ENCODE results near the gene ROCK1. TPM values are rescaled to one million over a fixed set of nuclear protein-coding genes. Genes with fewer than 3 reads are reported as not detected.
"Not testable (repeated sequence)": the region's sequence is repeated elsewhere in the genome, so short reads cannot be mapped to it uniquely, and the experiment has no call there.

Gene ROCK1
- total and polyA plus RNA-seq, 9 donors = 21.2 to 39.4 (median 31.0) TPM

DNA sequence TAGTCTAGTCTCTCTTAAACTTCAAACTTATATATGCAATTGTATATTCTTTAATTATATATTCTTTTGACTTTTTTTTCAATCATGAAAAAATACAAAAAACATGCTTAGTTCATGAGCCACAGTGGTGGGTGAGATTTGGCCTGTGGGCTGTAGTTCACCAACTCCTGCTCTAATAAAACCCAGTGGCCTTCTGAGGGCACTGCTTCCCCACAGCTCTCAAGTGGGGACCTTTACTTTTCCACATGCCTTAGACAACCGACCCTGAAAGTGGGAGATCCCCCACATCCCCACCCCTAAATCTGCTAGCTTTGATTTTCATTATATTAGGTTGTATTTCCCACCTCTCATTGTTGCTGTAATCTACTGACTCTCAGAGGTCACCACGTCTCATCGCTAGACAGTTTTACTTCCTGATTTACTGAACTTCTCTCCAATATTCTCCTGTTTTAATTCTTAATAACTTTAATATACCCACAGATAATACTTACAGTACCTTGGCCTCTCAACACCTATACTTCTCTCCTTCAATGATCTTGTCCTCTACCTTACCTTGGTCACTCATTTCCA is 57.3 kb downstream of the ROCK1 start:
- Histone ChIP-seq H3K36me3 (ENCODE audit: control insufficient read depth, insufficient read depth, low read length) (no peaks in the 10 kb centered on the region), H3K4me1 (ENCODE audit: control insufficient read depth, insufficient read depth, low read length) (no peaks in the 10 kb centered on the region), H3K9me3 (replicated peaks; ENCODE audit: control insufficient read depth, low read depth, low read length) (no peaks in the 10 kb centered on the region), H3K27ac (ENCODE audit: low read length) (no peak overlapping the region), H3K27me3 (ENCODE audit: control insufficient read depth, insufficient read depth, low read length) (no peaks in the 10 kb centered on the region), H3K4me3 (ENCODE audit: low read length) (no peak overlapping the region)
- no peak for DNase-seq
- 73% methylated on average over 2 of the region's 3 CpGs for WGBS (ENCODE audit: insufficient coverage)

GRCh38 chr18:21053127-21053526 is 58.5 kb downstream of the ROCK1 start:
- DNase-seq = no peak
- Histone ChIP-seq H3K27ac (ENCODE audit: low read length) (no peak overlapping the region), H3K27me3 (ENCODE audit: control insufficient read depth, insufficient read depth, low read length) (no peaks in the 10 kb centered on the region), H3K36me3 (ENCODE audit: control insufficient read depth, insufficient read depth, low read length) (no peaks in the 10 kb centered on the region), H3K4me1 (ENCODE audit: control insufficient read depth, insufficient read depth, low read length) (no peaks in the 10 kb centered on the region), H3K9me3 (replicated peaks; ENCODE audit: control insufficient read depth, low read depth, low read length) (no peaks in the 10 kb centered on the region), H3K4me3 (ENCODE audit: low read length) (no peak overlapping the region)

- no peak overlapping the region for H3K27ac ChIP-seq (ENCODE audit: low read length)
- H3K4me1 ChIP-seq (ENCODE audit: control insufficient read depth, insufficient read depth, low read length) = no peaks in the 10 kb centered on the region
- no peaks in the 10 kb centered on the region for H3K36me3 ChIP-seq (ENCODE audit: control insufficient read depth, insufficient read depth, low read length)
- no peak overlapping the region for H3K4me3 ChIP-seq (ENCODE audit: low read length)
- no peaks in the 10 kb centered on the region for H3K9me3 ChIP-seq (replicated peaks; ENCODE audit: control insufficient read depth, low read depth, low read length)
- DNase-seq = no peak
- WGBS (ENCODE audit: insufficient coverage) = 100% methylated on average over 1 of the region's 5 CpGs
- no peaks in the 10 kb centered on the region for H3K27me3 ChIP-seq (ENCODE audit: control insufficient read depth, insufficient read depth, low read length)
Observed at GRCh38 chr18:21052385-21052784, 59.2 kb downstream of the ROCK1 start.

- Histone ChIP-seq H3K4me1 (ENCODE audit: control insufficient read depth, insufficient read depth, low read length) (no peaks in the 10 kb centered on the region), H3K27me3 (ENCODE audit: control insufficient read depth, insufficient read depth, low read length) (no peaks in the 10 kb centered on the region), H3K9me3 (replicated peaks; ENCODE audit: control insufficient read depth, low read depth, low read length) (no peaks in the 10 kb centered on the region), H3K4me3 (ENCODE audit: low read length) (no peak overlapping the region), H3K27ac (ENCODE audit: low read length) (no peak overlapping the region), H3K36me3 (ENCODE audit: control insufficient read depth, insufficient read depth, low read length) (no peaks in the 10 kb centered on the region)
- DNase-seq = peak; percentile 10
- WGBS (ENCODE audit: insufficient coverage) = no CpG with 5 or more reads among the region's 3 CpGs
Observed at GRCh38 chr18:21051620-21052019, 60.0 kb downstream of the ROCK1 start.

DNA sequence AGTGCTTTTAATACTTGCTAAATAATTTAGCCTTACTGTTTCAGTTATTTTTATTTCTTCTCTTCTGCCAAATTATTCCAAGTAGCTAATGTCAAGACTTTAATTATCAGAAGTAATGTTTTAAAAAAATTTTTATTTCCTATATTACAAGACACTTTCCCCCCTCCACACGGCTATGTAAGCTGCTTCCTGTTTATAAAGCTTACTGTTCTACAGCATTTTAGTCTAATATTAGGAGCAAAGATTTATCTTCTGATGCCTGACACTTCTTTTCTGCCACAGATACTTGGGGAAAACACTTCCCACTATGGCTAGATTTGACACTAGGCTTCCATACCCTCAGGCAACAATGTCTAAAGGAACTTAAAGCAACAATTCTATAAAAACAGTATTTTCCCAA is 62.3 kb downstream of the ROCK1 start:
- Histone ChIP-seq H3K4me3 (ENCODE audit: low read length) (no peak overlapping the region), H3K36me3 (ENCODE audit: control insufficient read depth, insufficient read depth, low read length) (peaks cover 5% of the 10 kb centered on the region), H3K9me3 (replicated peaks; ENCODE audit: control insufficient read depth, low read depth, low read length) (no peaks in the 10 kb centered on the region), H3K4me1 (ENCODE audit: control insufficient read depth, insufficient read depth, low read length) (no peaks in the 10 kb centered on the region), H3K27ac (ENCODE audit: low read length) (no peak overlapping the region), H3K27me3 (ENCODE audit: control insufficient read depth, insufficient read depth, low read length) (no peaks in the 10 kb centered on the region)
- DNase-seq = no peak
- no CpG with 5 or more reads among the region's 1 CpG for WGBS (ENCODE audit: insufficient coverage)

DNA sequence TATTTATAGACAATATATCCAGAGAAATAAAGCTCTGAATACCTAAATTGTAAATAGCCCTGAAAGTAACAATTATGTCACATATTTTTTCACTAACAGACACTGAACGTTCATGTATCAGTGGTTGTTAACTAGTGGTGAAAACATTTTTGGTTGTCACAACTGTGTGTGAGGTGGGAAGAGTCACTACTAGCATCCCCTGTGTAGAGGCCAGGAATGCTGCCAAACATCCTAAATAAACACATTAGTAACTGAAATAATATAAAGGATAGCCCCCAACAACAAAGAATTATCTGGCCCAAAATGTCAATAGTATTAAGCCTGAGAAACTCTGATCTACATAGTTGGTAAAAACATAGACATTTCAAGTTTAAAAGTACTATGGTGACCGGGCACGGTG is 64.5 kb downstream of the ROCK1 start:
- no peaks in the 10 kb centered on the region for H3K27me3 ChIP-seq (ENCODE audit: control insufficient read depth, insufficient read depth, low read length)
- peaks cover 5% of the 10 kb centered on the region for H3K36me3 ChIP-seq (ENCODE audit: control insufficient read depth, insufficient read depth, low read length)
- H3K4me1 ChIP-seq (ENCODE audit: control insufficient read depth, insufficient read depth, low read length) = no peaks in the 10 kb centered on the region
- no peak overlapping the region for H3K4me3 ChIP-seq (ENCODE audit: low read length)
- WGBS (ENCODE audit: insufficient coverage) = 100% methylated on average over 2 of the region's 3 CpGs
- no peaks in the 10 kb centered on the region for H3K9me3 ChIP-seq (replicated peaks; ENCODE audit: control insufficient read depth, low read depth, low read length)
- no peak for DNase-seq
- H3K27ac ChIP-seq (ENCODE audit: low read length) = no peak overlapping the region

DNA sequence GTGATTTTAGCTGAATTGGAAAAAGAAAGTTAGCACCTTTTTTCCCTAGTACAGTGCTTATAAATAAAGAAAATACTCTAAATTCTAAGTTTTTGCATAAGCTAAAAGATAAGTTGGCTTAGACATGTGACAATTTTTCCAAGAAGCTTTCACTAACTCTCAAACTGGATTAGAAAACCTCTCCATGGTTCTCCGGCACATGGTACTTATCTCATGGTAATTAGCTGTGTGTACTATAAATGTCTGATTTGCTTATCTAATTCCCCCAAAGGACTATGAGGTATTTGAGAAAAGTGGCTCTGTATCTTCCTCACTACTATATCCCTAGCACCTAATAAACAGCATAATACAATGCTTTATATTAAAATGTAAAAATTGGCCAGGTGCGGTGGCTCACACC is 71.1 kb downstream of the ROCK1 start:
- Histone ChIP-seq H3K4me1 (ENCODE audit: control insufficient read depth, insufficient read depth, low read length) (no peaks in the 10 kb centered on the region), H3K36me3 (ENCODE audit: control insufficient read depth, insufficient read depth, low read length) (peaks cover 5% of the 10 kb centered on the region), H3K27me3 (ENCODE audit: control insufficient read depth, insufficient read depth, low read length) (no peaks in the 10 kb centered on the region), H3K9me3 (replicated peaks; ENCODE audit: control insufficient read depth, low read depth, low read length) (no peaks in the 10 kb centered on the region), H3K27ac (ENCODE audit: low read length) (no peak overlapping the region), H3K4me3 (ENCODE audit: low read length) (no peak overlapping the region)
- WGBS (ENCODE audit: insufficient coverage) = no CpG with 5 or more reads among the region's 2 CpGs
- no peak for DNase-seq

GRCh38 chr18:21038201-21038600 is 73.4 kb downstream of the ROCK1 start:
- Histone ChIP-seq H3K4me3 (ENCODE audit: low read length) (no peak overlapping the region), H3K9me3 (replicated peaks; ENCODE audit: control insufficient read depth, low read depth, low read length) (no peaks in the 10 kb centered on the region), H3K36me3 (ENCODE audit: control insufficient read depth, insufficient read depth, low read length) (peaks cover 2% of the 10 kb centered on the region), H3K27me3 (ENCODE audit: control insufficient read depth, insufficient read depth, low read length) (no peaks in the 10 kb centered on the region), H3K4me1 (ENCODE audit: control insufficient read depth, insufficient read depth, low read length) (no peaks in the 10 kb centered on the region), H3K27ac (ENCODE audit: low read length) (no peak overlapping the region)
- DNase-seq = no peak

GRCh38 chr18:21031845-21032244 is 79.8 kb downstream of the ROCK1 start:
- Histone ChIP-seq H3K27me3 (ENCODE audit: control insufficient read depth, insufficient read depth, low read length) (no peaks in the 10 kb centered on the region), H3K4me3 (ENCODE audit: low read length) (no peak overlapping the region), H3K36me3 (ENCODE audit: control insufficient read depth, insufficient read depth, low read length) (peaks cover 8% of the 10 kb centered on the region), H3K4me1 (ENCODE audit: control insufficient read depth, insufficient read depth, low read length) (no peaks in the 10 kb centered on the region), H3K27ac (ENCODE audit: low read length) (no peak overlapping the region), H3K9me3 (replicated peaks; ENCODE audit: control insufficient read depth, low read depth, low read length) (peaks cover 5% of the 10 kb centered on the region)
- no peak for DNase-seq

DNA sequence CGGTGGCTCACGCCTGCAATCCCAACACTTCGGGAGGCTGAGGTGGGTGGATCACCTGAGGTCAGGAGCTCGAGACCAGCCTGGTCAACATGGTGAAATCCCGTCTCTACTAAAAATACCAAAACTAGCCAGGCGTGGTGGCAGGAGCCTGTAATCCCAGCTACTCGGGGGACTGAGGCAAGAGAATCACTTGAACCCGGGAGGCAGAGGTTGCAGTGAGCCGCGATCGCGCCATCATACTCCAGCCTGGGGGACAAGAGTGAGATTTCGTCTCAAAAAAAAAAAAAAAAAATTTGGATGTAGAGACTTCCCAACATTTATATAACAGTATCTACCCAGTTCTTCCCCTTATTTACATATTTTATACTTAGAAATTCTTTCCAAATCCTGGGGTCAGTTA is 93.4 kb downstream of the ROCK1 start:
- not testable (repeated sequence) for H3K27ac ChIP-seq (ENCODE audit: low read length); H3K9me3 ChIP-seq (replicated peaks; ENCODE audit: control insufficient read depth, low read depth, low read length); DNase-seq; H3K4me1 ChIP-seq (ENCODE audit: control insufficient read depth, insufficient read depth, low read length); H3K27me3 ChIP-seq (ENCODE audit: control insufficient read depth, insufficient read depth, low read length); H3K4me3 ChIP-seq (ENCODE audit: low read length)
- 100% methylated on average over 1 of the region's 13 CpGs for WGBS (ENCODE audit: insufficient coverage)
- peaks cover 12% of the 10 kb centered on the region for H3K36me3 ChIP-seq (ENCODE audit: control insufficient read depth, insufficient read depth, low read length)

DNA sequence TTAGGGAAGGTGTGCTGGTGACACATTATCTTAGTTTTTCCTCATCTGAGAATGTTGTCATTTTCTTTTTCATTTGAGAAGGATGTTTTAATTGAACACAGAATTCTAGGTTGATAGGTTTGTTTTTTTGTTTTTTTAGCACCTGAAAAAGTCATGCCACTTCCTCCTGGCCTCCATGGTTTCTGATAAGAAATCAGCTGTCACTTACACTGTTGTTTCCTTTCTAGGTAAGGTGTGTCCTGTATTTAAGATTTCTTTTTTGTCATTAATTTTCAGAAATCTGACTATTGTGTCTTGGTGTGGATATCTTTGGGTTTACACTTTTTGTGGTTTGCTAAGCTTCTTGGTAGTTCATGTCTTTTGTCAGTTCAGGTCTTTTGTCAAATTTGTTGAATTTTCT is 99.3 kb downstream of the ROCK1 start:
- no peak overlapping the region for H3K27ac ChIP-seq (ENCODE audit: low read length)
- DNase-seq = no peak
- H3K36me3 ChIP-seq (ENCODE audit: control insufficient read depth, insufficient read depth, low read length) = peaks cover 21% of the 10 kb centered on the region

More for the DNA sequence above, 99.3 kb downstream of the ROCK1 start:
- peaks cover 6% of the 10 kb centered on the region for H3K9me3 ChIP-seq (replicated peaks; ENCODE audit: control insufficient read depth, low read depth, low read length)
- H3K4me1 ChIP-seq (ENCODE audit: control insufficient read depth, insufficient read depth, low read length) = no peaks in the 10 kb centered on the region
- H3K27me3 ChIP-seq (ENCODE audit: control insufficient read depth, insufficient read depth, low read length) = no peaks in the 10 kb centered on the region
- no peak overlapping the region for H3K4me3 ChIP-seq (ENCODE audit: low read length)

Measured in muscle of leg (tissue), 11 donors.